GM13977 (cell line): Measurements from ENCODE around the gene NPHS2.

ENCODE experiments used
- DNase-seq: peaks from one replicate; pipeline ENCODE4 v3.0.0; 2012; ENCODE audit warnings: low spot score
- CTCF ChIP-seq: IDR thresholded peaks from 2 replicates; pipeline ENCODE4 v1.5.1; 2012; ENCODE audit warnings: mild to moderate bottlenecking, control low read depth; ENCODE audit not compliant: insufficient read depth; ENCODE audit errors: extremely low read depth, missing control alignments
- in situ Hi-C: fragments of 300-500 bp; cut with MboI; formaldehyde crosslinking; loops from one replicate; pipeline ENCODE4 v1.12.0; 2022; ENCODE audit warnings: low sequenced_read_pairs, low pct_unique_long_range_greater_than_20kb, mixed read lengths, inconsistent platforms; ENCODE audit not compliant: unreplicated experiment

Gene NPHS2

GRCh38 chr1:179591253-179591591 is 15.5 kb upstream of the NPHS2 start:
- DNase-seq: no peak
- TF ChIP-seq CTCF: no peak
- in situ Hi-C loops: no loop called here

- in situ Hi-C loops: no loop called here
- no peak for TF ChIP-seq CTCF
- peak; percentile 6 for DNase-seq
Measured at GRCh38 chr1:179590671-179591070, 14.9 kb upstream of the NPHS2 start.

GRCh38 chr1:179589509-179589908 is 13.8 kb upstream of the NPHS2 start:
- in situ Hi-C loops: no loop called here
- DNase-seq: no peak
- no peak for TF ChIP-seq CTCF

GRCh38 chr1:179588425-179589024 is 12.8 kb upstream of the NPHS2 start:
- TF ChIP-seq CTCF: no peak
- peak; percentile 12 for DNase-seq
- in situ Hi-C loops: no loop called here

GRCh38 chr1:179587336-179587735 is 11.6 kb upstream of the NPHS2 start:
- no peak for DNase-seq
- in situ Hi-C loops: no loop called here
- no peak for TF ChIP-seq CTCF

- DNase-seq: peak; percentile 35
- peak; percentile 15 for TF ChIP-seq CTCF
- in situ Hi-C loops: no loop called here
Measured at GRCh38 chr1:179586107-179586823, 10.5 kb upstream of the NPHS2 start.
